NCI-H748 (cell line): ENCODE measurements around the gene GADL1.

Experiments
- DNase-seq: peaks from one replicate; lab custom pipeline; 2025; ENCODE audit not compliant: unreplicated experiment; lab: John Stamatoyannopoulos, UW

Gene GADL1

DNA sequence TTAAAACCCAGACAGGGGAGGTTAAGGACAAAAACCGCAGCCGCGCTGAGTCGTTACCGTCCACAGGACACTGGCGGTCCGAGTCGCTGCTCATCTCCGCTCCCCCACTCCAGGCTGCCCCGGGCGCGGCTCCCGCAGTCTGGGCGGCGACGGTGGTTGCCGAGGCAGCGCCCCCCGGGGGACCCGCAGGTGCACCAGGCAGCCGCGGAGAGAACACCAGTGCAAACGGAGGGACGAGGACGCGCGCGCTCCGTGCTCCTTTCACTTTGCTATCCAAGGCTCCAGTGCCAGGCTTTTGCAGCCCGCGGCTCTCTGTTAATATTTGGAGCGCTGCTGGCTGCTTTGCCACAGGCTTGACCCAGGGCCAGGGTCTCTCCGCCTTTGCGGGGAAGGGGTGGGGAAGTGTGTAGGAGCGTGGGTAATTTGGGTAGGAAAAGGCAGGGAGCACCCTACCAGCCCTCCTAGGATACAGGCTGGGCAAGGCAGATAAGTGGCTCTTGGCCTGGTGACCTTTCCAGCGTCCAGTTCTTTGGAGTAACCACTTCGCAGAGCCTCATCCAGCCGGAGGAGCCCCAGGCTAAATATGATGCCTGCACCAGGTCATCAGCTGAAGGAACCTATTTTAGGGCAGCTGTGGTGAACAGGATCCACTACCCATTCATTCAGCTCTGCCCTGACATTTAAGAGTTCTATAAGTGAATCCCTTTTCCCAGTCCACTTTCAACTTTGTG lies at the start of gene GADL1:
TSS of gene GADL1 (minus strand) at position 141 of the 731 bp plus-strand sequence. CDS start at position 94, 47 bp downstream.
- peak; percentile 90 for DNase-seq

GRCh38 chr3:30944124-30944523 lies 49.7 kb upstream of the GADL1 start:
- DNase-seq: no peak

GRCh38 chr3:30943206-30943605 lies 48.7 kb upstream of the GADL1 start:
- DNase-seq: no peak

- DNase-seq: no peak
These were observed 46.9 kb upstream of the GADL1 start for GRCh38 chr3:30941342-30941741.

DNA sequence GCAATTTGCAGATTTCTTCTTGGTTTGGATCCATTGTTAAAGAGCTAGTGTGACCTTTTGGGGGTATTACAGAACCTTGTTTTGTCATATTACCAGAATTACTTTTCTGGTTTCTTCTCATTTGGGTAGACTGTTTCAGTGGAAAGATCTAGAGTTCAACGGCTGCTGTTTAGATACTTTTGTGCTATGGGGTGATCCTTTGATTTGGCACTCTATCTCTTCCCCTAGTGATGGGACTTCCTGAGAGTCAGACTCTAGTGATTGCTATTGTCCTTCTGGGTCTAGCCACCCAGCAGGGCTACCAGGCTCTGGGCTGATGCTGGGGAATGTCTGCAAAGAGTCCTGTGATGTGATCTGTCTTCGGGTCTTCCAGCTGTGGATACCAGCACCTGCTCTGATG lies 46.3 kb upstream of the GADL1 start:
- no peak for DNase-seq

DNA sequence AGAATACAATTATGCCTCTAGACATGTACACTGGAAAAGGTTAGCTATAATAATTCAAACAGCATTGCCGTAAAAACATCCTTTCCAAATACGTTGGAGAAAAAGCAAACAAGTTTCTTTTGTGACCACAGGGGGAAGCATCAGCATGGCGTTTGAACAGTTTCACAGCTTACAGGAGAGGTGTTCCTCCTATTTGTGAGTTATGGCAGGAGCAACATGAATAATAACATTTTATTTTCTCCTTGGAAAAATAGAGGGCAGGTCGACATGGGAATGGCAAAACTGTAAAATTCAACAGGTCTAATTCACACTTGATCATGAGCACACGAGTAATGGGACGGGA lies 39.7 kb upstream of the GADL1 start:
- peak; percentile 93 for DNase-seq

DNA sequence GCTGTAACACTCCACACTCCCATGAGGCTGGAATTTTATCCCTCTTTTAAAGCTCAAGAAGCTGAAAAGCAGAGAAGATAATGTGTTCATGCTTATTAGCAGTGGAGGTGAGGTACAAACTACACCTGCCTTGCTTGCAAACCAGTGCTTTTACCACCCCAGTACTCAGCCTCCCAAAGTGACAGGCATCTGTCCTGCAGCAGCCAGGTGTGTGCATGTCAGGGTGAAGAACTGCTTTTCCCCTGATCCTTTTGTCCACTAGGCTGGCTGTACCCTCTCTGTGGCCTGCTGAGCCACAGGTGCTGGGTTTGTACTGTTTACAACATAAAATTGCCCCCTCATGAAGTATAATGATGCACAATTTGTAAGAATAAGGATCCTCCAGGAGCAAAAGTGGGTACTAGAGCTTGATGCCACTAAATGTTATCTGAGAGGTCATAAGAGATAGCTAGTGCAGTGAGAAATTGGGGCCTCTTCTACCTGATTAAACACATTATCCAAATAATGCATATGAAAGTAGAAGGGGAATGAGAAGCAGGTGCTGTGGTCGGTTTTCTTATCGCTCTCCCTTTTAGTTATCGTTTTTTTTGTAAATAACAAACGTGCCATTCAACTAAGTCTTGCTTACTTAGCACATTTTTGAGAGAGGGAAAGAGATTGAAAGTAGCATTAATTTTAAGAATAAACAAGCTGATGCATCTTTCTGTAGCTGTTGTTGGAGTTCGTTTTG lies 39.2 kb upstream of the GADL1 start:
- DNase-seq: peak; percentile 95

GRCh38 chr3:30932513-30933098 lies 38.1 kb upstream of the GADL1 start:
- peak; percentile 16 for DNase-seq

DNA sequence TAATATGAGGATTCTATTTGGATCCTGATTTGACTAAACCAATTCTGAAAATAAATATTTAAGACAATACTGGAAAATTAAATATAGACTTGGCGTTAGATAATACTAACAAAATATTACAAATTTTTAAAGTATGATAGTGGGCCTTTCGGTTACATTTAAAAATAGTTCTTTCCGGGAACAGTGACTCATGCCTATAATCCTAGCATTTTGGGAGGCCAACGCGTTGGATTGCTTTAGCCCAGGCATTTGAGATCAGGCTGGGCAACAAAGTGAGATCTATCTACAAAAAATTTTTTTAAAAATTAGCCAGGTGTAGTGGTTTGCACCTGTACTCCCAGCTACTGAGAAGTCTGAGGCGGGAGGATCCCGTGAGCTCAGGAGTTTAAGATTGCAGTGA lies 30.3 kb upstream of the GADL1 start:
- no peak for DNase-seq

DNA sequence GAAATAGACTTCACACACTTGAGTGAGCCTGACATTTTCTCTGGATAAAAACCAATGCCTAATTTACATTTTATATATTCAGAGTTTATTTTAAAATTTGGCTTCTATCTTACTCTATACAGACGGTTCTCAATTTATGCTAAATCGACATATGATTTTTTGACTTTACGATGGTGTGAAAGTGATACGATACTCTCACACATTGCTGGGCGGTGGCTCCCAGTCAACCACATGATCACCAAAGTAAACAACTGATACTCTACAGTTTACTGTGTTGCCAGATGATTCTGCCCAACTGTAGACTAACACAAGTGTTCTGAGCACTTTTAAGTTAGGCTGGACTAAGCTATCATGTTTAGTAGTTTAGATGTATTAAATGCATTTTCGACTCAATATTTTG lies 25.1 kb upstream of the GADL1 start:
- DNase-seq: no peak

- no peak for DNase-seq
These were observed 24.3 kb upstream of the GADL1 start for GRCh38 chr3:30918761-30919160.

- no peak for DNase-seq
These were observed 21.3 kb upstream of the GADL1 start for GRCh38 chr3:30915782-30916181.

- no peak for DNase-seq
These were observed 20.2 kb upstream of the GADL1 start for GRCh38 chr3:30914696-30915095.

DNA sequence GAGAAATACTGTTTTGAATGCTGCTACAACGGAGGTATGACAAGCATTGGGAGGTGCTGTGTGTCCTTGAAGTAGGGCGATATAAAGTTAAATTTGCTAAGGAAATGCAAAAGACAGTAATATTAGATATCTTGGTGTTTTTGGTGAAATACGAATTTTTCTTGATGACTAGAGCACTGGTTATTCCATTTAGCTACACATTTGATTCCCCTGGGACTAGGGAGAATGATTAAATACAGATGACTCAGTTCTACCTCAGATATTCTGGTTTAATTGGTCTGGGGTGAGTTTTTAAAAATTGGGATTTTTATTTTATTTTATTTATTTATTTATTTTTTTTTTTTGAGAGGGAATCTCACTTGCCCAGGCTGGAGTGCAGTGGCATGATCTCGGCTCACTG lies 18.7 kb upstream of the GADL1 start:
- no peak for DNase-seq

DNA sequence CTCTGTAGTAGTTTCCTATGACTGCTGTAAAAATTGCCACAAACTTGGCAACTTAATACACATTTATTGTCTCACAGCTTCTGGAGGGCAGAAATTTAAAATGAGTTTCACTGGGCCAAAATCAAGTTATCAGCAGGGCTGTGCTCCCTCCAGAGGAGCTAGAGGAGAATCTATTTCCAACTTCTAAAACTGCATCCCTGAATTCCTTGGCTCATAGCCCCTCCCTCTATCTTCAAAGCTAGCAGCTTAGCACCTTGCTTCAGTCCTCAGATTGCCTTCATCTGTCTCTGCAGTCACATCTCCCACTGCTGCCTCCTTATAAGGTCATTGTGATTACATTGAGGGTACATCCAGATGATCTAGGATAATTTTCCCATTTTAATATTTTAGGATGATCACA lies 17.8 kb upstream of the GADL1 start:
- DNase-seq: no peak

DNA sequence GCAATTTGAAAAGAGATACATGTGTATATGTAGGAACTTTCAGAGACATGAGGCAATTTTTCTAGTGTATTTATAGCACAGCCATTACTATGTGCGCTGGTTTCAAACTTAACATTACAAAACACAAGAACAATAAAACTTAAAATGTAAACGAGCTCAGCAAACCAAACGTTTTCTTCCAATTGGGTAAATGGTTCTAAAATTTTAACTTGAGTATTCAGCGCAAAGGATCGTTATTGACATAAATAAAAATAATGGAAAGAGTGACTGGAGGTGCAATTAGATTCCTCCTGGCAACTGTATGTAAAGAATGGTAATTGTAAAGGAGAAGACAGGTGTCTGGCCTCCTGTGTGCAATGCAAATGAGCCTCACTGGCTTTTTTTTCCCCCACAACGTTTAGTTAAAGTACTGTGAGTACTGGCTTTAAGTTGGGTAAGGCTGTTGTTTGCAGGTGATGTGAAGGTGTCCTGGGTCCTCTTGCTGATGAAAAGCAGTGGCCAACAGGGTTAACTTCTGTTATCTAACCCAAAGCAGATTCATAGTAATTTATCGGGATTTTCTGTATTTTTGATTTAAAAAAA lies 14.1 kb upstream of the GADL1 start:
- DNase-seq: peak; percentile 93

DNA sequence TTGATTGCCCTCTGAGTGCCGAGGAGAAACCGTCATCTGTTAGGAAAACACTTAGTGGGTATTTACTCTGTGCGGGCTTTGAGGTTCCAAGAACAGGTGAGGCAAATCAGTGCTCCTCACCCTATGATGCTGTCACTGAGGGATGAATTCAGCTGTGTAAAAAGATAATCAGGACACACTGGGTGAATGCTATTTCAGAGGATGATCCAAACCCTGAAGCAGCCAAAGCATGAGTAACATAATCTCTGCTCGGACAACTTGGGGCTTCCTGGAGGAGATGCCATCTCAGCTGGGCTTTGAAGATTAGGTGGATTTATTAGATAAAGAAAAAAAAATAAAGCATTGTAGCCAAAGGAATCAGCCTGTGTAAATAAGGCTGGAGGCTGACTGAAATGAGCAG lies 10.5 kb upstream of the GADL1 start:
- no peak for DNase-seq

DNA sequence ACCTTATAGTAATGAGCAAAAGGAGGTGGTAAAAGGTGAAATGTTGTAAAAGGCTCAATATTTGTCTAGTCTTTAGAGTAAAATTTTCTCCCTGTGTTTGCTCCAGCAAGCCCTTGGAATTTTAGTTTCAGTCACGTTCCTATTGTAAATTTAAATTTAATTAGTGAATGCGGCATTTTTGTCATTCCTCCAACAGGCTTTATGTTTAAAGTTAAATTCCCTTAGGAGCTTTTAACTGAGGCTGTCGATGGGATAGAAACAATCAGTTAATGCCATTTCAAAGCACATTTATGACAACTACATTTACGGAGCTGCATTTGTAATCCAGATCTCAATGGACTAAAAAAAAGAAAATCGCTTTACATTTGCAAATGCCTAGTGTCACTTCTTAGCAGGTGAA lies 868 bp upstream of the GADL1 start:
- DNase-seq: no peak

- peak; percentile 46 for DNase-seq
These were observed 659 bp downstream of the GADL1 start for GRCh38 chr3:30893678-30894325.

GRCh38 chr3:30890907-30891306 lies 3.6 kb downstream of the GADL1 start:
- DNase-seq: no peak

GRCh38 chr3:30886888-30887287 lies 7.6 kb downstream of the GADL1 start:
- no peak for DNase-seq
